ENCODE data around the gene CIT.

GRCh38 chr12:119751961-119752360, 125.2 kb downstream of the CIT start:
- no peak for TF ChIP-seq CTCF (IDR thresholded peaks at IDR 0.05)
- no peak for TF ChIP-seq ZFX (IDR thresholded peaks at IDR 0.05; ENCODE audit: borderline replicate concordance)

Data from 22Rv1 (cell line).